SJSA1 (cell line): ENCODE data around the gene SERF2. TPM values are rescaled to one million over a fixed set of nuclear protein-coding genes. Genes with fewer than 3 reads are reported as not detected.
"Not testable (repeated sequence)": the region's sequence is repeated elsewhere in the genome, so short reads cannot be mapped to it uniquely, and the experiment has no call there.

Experiments
- DNase-seq, 2 experiments: peaks; one replicate each; pipeline ENCODE4 v3.0.0-alpha.2; 2015 to 2020; ENCODE audit warnings: low spot score in 2 of 2, low read depth in 1 of 2
- H3K27ac ChIP-seq: fragments of 250-450 bp; sonication (Bioruptor Pico); 2 replicates; pipeline ENCODE4 v1.5.1; 2020; ENCODE audit warnings: mild to moderate bottlenecking, moderate library complexity
- H3K27me3 ChIP-seq: fragments of 250-450 bp; sonication (Bioruptor Pico); replicated peaks from 2 replicates; pipeline ENCODE4 v1.5.1; 2020; ENCODE audit warnings: mild to moderate bottlenecking, moderate library complexity
- H3K36me3 ChIP-seq: fragments of 250-450 bp; sonication (Bioruptor Pico); 2 replicates; pipeline ENCODE4 v1.5.1; 2020; ENCODE audit warnings: mild to moderate bottlenecking
- H3K4me1 ChIP-seq: fragments of 250-450 bp; sonication (Bioruptor Pico); replicated peaks from 2 replicates; pipeline ENCODE4 v1.6.1; 2021; ENCODE audit warnings: mild to moderate bottlenecking
- H3K4me3 ChIP-seq: fragments of 250-450 bp; sonication (Bioruptor Pico); 2 replicates; pipeline ENCODE4 v1.5.1; 2020; ENCODE audit warnings: mild to moderate bottlenecking
- H3K9me3 ChIP-seq: fragments of 250-450 bp; sonication (Bioruptor Pico); replicated peaks from 2 replicates; pipeline ENCODE4 v1.5.1; 2020; ENCODE audit warnings: mild to moderate bottlenecking
- total RNA-seq: library from RNA; depleted of rRNA; stranded (reverse); fragments of >200 nt; shearing (Covaris generic); gene quantifications from 2 replicates; pipeline ENCODE4 v1.2.3, GENCODE V29; 2014; rRNA removed

The SERF2 gene
- total RNA-seq, 1 experiment from 2014 or later: 1,081 TPM

DNA sequence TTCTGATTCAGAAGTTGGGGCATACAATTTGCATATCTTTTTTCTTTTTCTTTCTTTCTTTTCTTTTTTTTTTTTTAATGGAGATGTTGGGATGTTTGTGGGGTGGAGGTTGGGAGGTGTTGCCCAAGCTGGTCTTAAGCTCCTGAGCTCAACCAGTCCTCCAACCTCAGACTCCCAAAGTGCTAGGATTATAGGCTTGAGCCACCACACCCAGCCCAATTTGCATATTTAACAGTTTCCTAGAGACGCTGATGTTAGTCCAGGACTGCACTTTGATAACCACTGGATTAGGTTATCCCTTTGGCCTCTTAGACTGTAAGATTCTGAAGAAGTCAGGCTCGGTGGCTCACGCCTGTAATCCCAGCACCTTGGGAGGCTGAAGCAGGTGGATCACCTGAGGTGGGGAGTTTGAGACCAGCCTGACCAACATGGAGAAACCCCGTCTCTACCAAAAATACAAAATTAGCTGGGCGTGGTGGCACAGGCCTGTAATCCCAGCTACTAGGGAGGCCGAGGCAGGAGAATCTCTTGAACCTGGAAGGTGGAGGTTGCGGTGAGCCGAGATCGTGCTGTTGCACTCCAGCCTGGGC lies 37.9 kb downstream of the SERF2 start:
- H3K36me3 ChIP-seq: peaks cover 56% of the 10 kb centered on the region
- H3K27ac ChIP-seq, H3K4me1 ChIP-seq, H3K4me3 ChIP-seq, H3K9me3 ChIP-seq, DNase-seq, H3K27me3 ChIP-seq: not testable (repeated sequence)

DNA sequence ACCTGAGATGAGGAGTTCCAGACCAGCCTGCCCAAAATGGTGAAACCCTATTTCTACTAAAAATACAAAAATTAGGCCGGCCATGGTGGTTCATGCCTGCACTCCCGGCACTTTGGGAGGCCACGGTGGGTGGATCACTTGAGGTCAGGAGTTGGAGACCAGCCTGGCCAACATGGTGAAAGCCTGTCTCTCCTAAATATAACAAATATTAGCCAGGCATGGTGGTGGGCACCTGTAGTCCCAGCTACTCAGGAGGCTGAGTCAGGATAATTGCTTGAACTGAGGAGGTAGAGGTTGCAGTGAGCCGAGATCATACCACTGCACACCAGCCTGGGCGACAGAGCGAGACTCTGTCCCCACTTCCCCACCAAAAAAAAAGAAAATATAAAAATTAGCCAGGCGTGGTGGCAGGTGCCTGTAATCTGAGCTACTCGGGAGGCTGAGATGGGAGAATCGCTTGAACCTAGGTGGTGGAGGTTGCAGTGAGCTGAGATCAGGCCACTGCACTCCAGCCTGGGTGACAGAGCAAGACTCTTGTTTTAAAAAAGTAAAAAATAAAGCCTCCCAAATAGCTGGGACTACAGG lies 38.7 kb downstream of the SERF2 start:
- not testable (repeated sequence) for H3K9me3 ChIP-seq, H3K27ac ChIP-seq, H3K27me3 ChIP-seq, DNase-seq, H3K4me1 ChIP-seq, H3K4me3 ChIP-seq
- H3K36me3 ChIP-seq: peaks cover 56% of the 10 kb centered on the region

DNA sequence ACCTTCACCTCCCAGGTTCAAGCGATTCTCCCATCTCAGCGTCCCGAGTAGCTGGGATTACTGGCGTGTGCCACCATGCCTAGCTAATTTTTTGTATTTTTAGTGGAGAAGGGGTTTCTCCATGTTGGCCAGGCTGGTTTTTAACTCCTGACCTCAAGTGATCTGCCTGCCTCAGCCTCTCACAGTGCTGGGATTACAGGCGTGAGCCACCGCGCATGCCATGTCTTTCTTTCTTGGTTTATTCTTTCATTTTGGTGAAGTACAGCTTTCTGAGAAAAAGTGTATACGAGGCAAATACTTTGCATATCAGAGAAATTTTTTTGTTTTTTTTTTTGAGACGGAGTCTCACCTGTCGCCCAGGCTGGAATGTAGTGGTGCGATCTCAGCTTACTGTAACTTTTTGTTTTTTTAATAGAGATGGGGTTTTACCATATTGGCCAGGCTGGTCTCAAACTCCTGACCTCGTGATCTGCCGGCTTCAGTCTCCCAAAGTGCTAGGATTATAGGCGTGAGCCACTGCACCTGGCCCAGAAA lies 39.5 kb downstream of the SERF2 start:
- H3K9me3 ChIP-seq, H3K27me3 ChIP-seq, DNase-seq, H3K4me1 ChIP-seq, H3K4me3 ChIP-seq, H3K27ac ChIP-seq: not testable (repeated sequence)
- H3K36me3 ChIP-seq: peaks cover 64% of the 10 kb centered on the region

- H3K4me1 ChIP-seq, H3K27me3 ChIP-seq, H3K4me3 ChIP-seq, DNase-seq, H3K9me3 ChIP-seq, H3K27ac ChIP-seq: not testable (repeated sequence)
- peaks cover 71% of the 10 kb centered on the region for H3K36me3 ChIP-seq
These were observed 40.4 kb downstream of the SERF2 start for GRCh38 chr15:43832485-43832884.

- Histone ChIP-seq H3K4me1 (no peaks in the 10 kb centered on the region), H3K27me3 (no peaks in the 10 kb centered on the region), H3K9me3 (no peaks in the 10 kb centered on the region), H3K4me3 (no peak overlapping the region), H3K27ac (no peak overlapping the region), H3K36me3 (peaks cover 80% of the 10 kb centered on the region)
- no peak for DNase-seq
These were observed 53.3 kb downstream of the SERF2 start for GRCh38 chr15:43845421-43845820.

Other genes with a start within 250 kb of the SERF2 start
- gene PPIP5K1, start 202.1 kb upstream of the SERF2 start, total RNA-seq: 8.6 and 18.8 TPM in 2 replicates
- not detected in 2 replicates for gene CKMT1B, start 198.3 kb upstream of the SERF2 start, total RNA-seq
- not detected in 2 replicates for gene STRC, start 173.5 kb upstream of the SERF2 start, total RNA-seq
- gene CATSPER2, start 143.5 kb upstream of the SERF2 start, total RNA-seq: 0.26 and 1.3 TPM in 2 replicates
- gene CKMT1A, start 98.5 kb upstream of the SERF2 start, total RNA-seq: not detected in 2 replicates
- gene PDIA3, start 45.9 kb upstream of the SERF2 start, total RNA-seq: 177 and 211 TPM in 2 replicates
- gene ELL3, start 15.4 kb upstream of the SERF2 start, total RNA-seq: 2.2 and 2.8 TPM in 2 replicates
- gene SERINC4, start 7.9 kb downstream of the SERF2 start, total RNA-seq: not detected in 2 replicates
- 9.4 and 18.9 TPM in 2 replicates for gene HYPK, start 8.3 kb downstream of the SERF2 start, total RNA-seq
- gene MFAP1, start 32.4 kb downstream of the SERF2 start, total RNA-seq: 40.1 and 55.3 TPM in 2 replicates
- 56.1 and 77.0 TPM in 2 replicates for gene WDR76, start 34.7 kb downstream of the SERF2 start, total RNA-seq